Thyroid gland (tissue), 4 donors: Measurements from ENCODE around the gene FGF18.

Source experiments
- CTCF ChIP-seq, 6 experiments: fragments of 200-600 bp in 3 of 6; fragments of 450-650 bp in 3 of 6; sonication (generic) in 3 of 6; IDR thresholded peaks; one replicate each; pipeline ENCODE4 v1.5.1; 2016 to 2019; ENCODE audit warnings: antibody characterized with exemption in 6 of 6, mild to moderate bottlenecking in 2 of 6, inconsistent platforms in 1 of 6, moderate library complexity in 1 of 6
- POLR2A ChIP-seq, 2 donors: fragments of 450-650 bp; IDR thresholded peaks; one replicate each; pipeline ENCODE4 v1.6.1; 2017; ENCODE audit warnings: antibody characterized with exemption in 2 of 2, mild to moderate bottlenecking in 2 of 2, moderate library complexity in 1 of 2

DNA sequence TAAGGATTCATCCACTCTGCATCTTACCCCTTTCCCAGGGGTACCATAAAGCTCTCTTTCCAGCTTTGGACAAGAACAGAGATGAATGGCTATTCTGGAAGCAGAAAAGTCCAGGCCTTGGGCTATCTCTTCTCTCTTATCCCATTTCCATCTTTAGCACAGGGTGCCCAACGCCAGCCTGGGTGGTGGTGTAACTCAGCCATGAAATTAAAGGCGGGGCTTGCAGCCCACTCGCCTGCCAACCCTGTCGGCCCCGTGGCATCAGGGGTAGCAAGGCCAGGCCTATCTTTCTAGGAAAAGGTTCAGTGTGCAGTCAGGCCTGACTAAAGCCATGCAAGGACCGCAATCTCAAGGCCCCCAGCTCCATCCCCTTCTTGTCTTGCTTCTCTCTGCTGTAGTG, 78.7 kb downstream of the FGF18 start:
- TF ChIP-seq CTCF (IDR thresholded peaks at IDR 0.05) = no peak
- no peak for TF ChIP-seq POLR2A (IDR thresholded peaks at IDR 0.05)
